Endothelial cell of umbilical vein (primary cell): ENCODE data around the gene HEATR5B. TPM values are rescaled to one million over a fixed set of nuclear protein-coding genes. Genes with fewer than 3 reads are reported as not detected.

Source experiments
- BruUV-seq: library from RNA; stranded (reverse); fragments of 400-500 nt; replicated peaks from 2 replicates; lab custom pipeline; 2021; lab: Mats Ljungman, UMichigan
- CTCF ChIA-PET: fragments of 300-600, 350-600 bp; sonication (Branson Sonifier 250); formaldehyde crosslinking; loops from one replicate; lab custom pipeline; 2021; ENCODE audit warnings: antibody characterized with exemption, inconsistent platforms; lab: Charles Lee
- POLR2A ChIA-PET: fragments of 300-600, 350-600 bp; sonication (Branson Sonifier 250); formaldehyde crosslinking; loops from one replicate; lab custom pipeline; 2021; ENCODE audit warnings: antibody characterized with exemption, inconsistent platforms; lab: Charles Lee
- DNase-seq: peaks from one replicate; pipeline ENCODE4 v3.0.0-alpha.2; 2011; ENCODE audit warnings: low read depth, low spot score
- FAIRE-seq: peaks from 2 replicates; lab custom pipeline; 2011; peaks lifted over from hg19 to GRCh38; lab: Jason Lieb, UNC
- H2AFZ ChIP-seq: 2 replicates; pipeline ENCODE4 v1.6.0; 2012; ENCODE audit warnings: low read depth, low read length, control low read depth, inconsistent platforms
- H3K27ac ChIP-seq: 2 replicates; pipeline ENCODE4 v1.5.1; 2011; ENCODE audit warnings: low read depth, mild to moderate bottlenecking, control low read depth, low read length, moderate library complexity; ENCODE audit not compliant: insufficient read depth
- H3K27me3 ChIP-seq, 2 experiments: 2 replicates each; pipeline versions ENCODE4 v1.6.0 to v1.6.1; 2011; ENCODE audit warnings: low read length in 2 of 2, mixed read lengths in 1 of 2; ENCODE audit not compliant: control insufficient read depth in 2 of 2, insufficient read depth in 2 of 2
- H3K36me3 ChIP-seq, 2 experiments: 2 replicates in 1 of 2; 3 replicates in 1 of 2; pipeline ENCODE4 v1.5.1; 2011; ENCODE audit warnings: low read length in 2 of 2, mild to moderate bottlenecking in 1 of 2, moderate library complexity in 1 of 2; ENCODE audit not compliant: control insufficient read depth in 2 of 2, insufficient read depth in 2 of 2; ENCODE audit errors: extremely low read depth in 1 of 2
- H3K4me1 ChIP-seq: 3 replicates; pipeline ENCODE4 v1.5.1; 2011; ENCODE audit warnings: mild to moderate bottlenecking, low read length; ENCODE audit not compliant: control insufficient read depth, insufficient read depth; ENCODE audit errors: extremely low read depth
- H3K4me2 ChIP-seq: 2 replicates; pipeline ENCODE4 v1.6.1; 2011; ENCODE audit warnings: low read length, control low read depth, mixed read lengths; ENCODE audit not compliant: insufficient read depth
- H3K4me3 ChIP-seq, 3 experiments: fragments of 200-600 bp in 1 of 3; sonication (generic), shearing (Covaris generic) in 1 of 3; replicated peaks in 1 of 3; 2 replicates each; pipeline ENCODE4 v1.5.1; 2011 to 2016; ENCODE audit warnings: control low read depth in 3 of 3, low read length in 3 of 3, mild to moderate bottlenecking in 2 of 3, inconsistent platforms in 1 of 3, low read depth in 1 of 3, moderate library complexity in 1 of 3; ENCODE audit not compliant: insufficient read depth in 1 of 3
- H3K79me2 ChIP-seq: 2 replicates; pipeline ENCODE4 v1.6.0; 2012; ENCODE audit warnings: low read length, inconsistent platforms; ENCODE audit not compliant: control insufficient read depth, insufficient read depth
- H3K9ac ChIP-seq: replicated peaks from 2 replicates; pipeline ENCODE3; 2011; ENCODE audit warnings: low read length, control low read depth; ENCODE audit not compliant: insufficient read depth; ENCODE audit errors: extremely low read depth
- H3K9me1 ChIP-seq: replicated peaks from 3 replicates; pipeline ENCODE4 v1.6.0; 2011; ENCODE audit warnings: mild to moderate bottlenecking, low read length; ENCODE audit not compliant: control insufficient read depth, insufficient read depth; ENCODE audit errors: extremely low read depth
- H3K9me3 ChIP-seq: replicated peaks from 2 replicates; pipeline ENCODE4 v1.5.1; 2012; ENCODE audit warnings: low read length, inconsistent platforms; ENCODE audit not compliant: control insufficient read depth, insufficient read depth
- H4K20me1 ChIP-seq: replicated peaks from 2 replicates; pipeline ENCODE3; 2011; ENCODE audit warnings: mild to moderate bottlenecking, low read length; ENCODE audit not compliant: control insufficient read depth, insufficient read depth; ENCODE audit errors: extremely low read depth
- CTCF ChIP-seq, 2 donors: IDR thresholded peaks; 1 replicate in 1 of 2; 2 replicates in 1 of 2; pipeline ENCODE4 v1.5.1; 2011; ENCODE audit warnings: low read length in 2 of 2, mild to moderate bottlenecking in 2 of 2, moderate library complexity in 2 of 2, control low read depth in 1 of 2, inconsistent platforms in 1 of 2, low read depth in 1 of 2; ENCODE audit not compliant: insufficient read depth in 1 of 2; ENCODE audit errors: extremely low read depth in 1 of 2
- EZH2 ChIP-seq: IDR thresholded peaks from 2 replicates; pipeline ENCODE4 v1.6.1; 2012; ENCODE audit warnings: borderline replicate concordance, low read depth, mild to moderate bottlenecking, moderate library complexity, low read length, inconsistent platforms; ENCODE audit not compliant: severe bottlenecking
- FOS ChIP-seq: IDR thresholded peaks from 2 replicates; pipeline ENCODE4 v1.6.1; 2011; ENCODE audit warnings: mild to moderate bottlenecking, low read length, moderate library complexity, borderline replicate concordance; ENCODE audit not compliant: insufficient read depth
- GATA2 ChIP-seq: IDR thresholded peaks from 2 replicates; pipeline ENCODE4 v1.7.0; 2011; ENCODE audit warnings: low read depth, mild to moderate bottlenecking, moderate library complexity, mixed read lengths, low read length; ENCODE audit not compliant: insufficient read length, insufficient read depth
- JUN ChIP-seq: IDR thresholded peaks from 2 replicates; pipeline ENCODE4 v1.6.1; 2011; ENCODE audit warnings: borderline replicate concordance, low read depth; ENCODE audit not compliant: insufficient read length, insufficient read depth
- MAX ChIP-seq: IDR thresholded peaks from 2 replicates; pipeline ENCODE4 v1.6.1; 2011; ENCODE audit not compliant: insufficient read depth, insufficient read length
- MYC ChIP-seq: IDR thresholded peaks from one replicate; pipeline ENCODE4 v1.6.1; 2011; ENCODE audit warnings: mild to moderate bottlenecking, low read depth, low read length
- POLR2A ChIP-seq: IDR thresholded peaks from 2 replicates; pipeline ENCODE4 v1.6.1; 2012; ENCODE audit warnings: low read depth, mild to moderate bottlenecking, control low read depth, low read length
- POLR2AphosphoS5 ChIP-seq: IDR thresholded peaks from 2 replicates; pipeline ENCODE4 v1.6.1; 2012; ENCODE audit warnings: low read depth, mild to moderate bottlenecking, control low read depth, low read length, moderate library complexity; ENCODE audit not compliant: insufficient read depth
- dilution Hi-C: fragments of 300-500 bp; cut with MboI; formaldehyde crosslinking; loops from one replicate; pipeline ENCODE4 v1.15.0; 2019; ENCODE audit warnings: low sequenced_read_pairs; ENCODE audit not compliant: extremely low pct_ligation_motif_present
- intact Hi-C: fragments of 100-400 bp; cut with micrococcal nuclease; formaldehyde crosslinking; loops from one replicate; pipeline ENCODE4 v1.10.0; 2022
- polyA plus RNA-seq, 4 experiments: library from polyadenylated mRNA; depleted of rRNA in 3 of 4; stranded (reverse) in 3 of 4; unstranded in 1 of 4; fragments of >200 nt; gene quantifications; 2 replicates each; pipeline versions ENCODE4 v1.2.1 to v1.2.3, GENCODE V29; 2011 to 2012; ENCODE audit warnings: missing spikeins in 1 of 4
- total RNA-seq: library from RNA; stranded (reverse); gene quantifications from 2 replicates; pipeline ENCODE4 v1.2.3, GENCODE V29; 2021

The HEATR5B gene
- total and polyA plus RNA-seq, 2 donors (not counting 3 experiments of a cell fraction or from before 2014, with no cell fraction given): 16.1 to 22.5 TPM

- H4K20me1 ChIP-seq: no peaks in the 10 kb centered on the region
- ChIA-PET CTCF (no interaction called here), POLR2A (no interaction called here)
- intact Hi-C loops (no loop called here), dilution Hi-C loops (no loop called here)
- no peak for FAIRE-seq
- H3K79me2 ChIP-seq: no peaks in the 10 kb centered on the region
- H3K4me3 ChIP-seq: no peak overlapping the region
- no peaks in the 10 kb centered on the region for H3K36me3 ChIP-seq
- peaks cover 13% of the 10 kb centered on the region for H3K4me1 ChIP-seq
- H2AFZ ChIP-seq: no peak overlapping the region
- H3K9me1 ChIP-seq: no peaks in the 10 kb centered on the region
- no peak overlapping the region for H3K27ac ChIP-seq
- TF ChIP-seq GATA2 (no peak), FOS (no peak), JUN (no peak), POLR2AphosphoS5 (no peak), MAX (no peak), EZH2 (no peak), MYC (no peak), CTCF (IDR thresholded peaks at IDR 0.05; ENCODE audit: extremely low read depth in 1 of 2, insufficient read depth in 1 of 2, low read depth in 1 of 2, low read length in 2 of 2) (no peak), POLR2A (no peak)
- H3K27me3 ChIP-seq: no peaks in the 10 kb centered on the region
- no peak overlapping the region for H3K9ac ChIP-seq
- no peak for DNase-seq
- no TSS peak for BruUV-seq
- H3K9me3 ChIP-seq: no peaks in the 10 kb centered on the region
- no peak overlapping the region for H3K4me2 ChIP-seq
Observed at GRCh38 chr2:36971990-36972389, 112.2 kb downstream of the HEATR5B start.
